ENCODE data around the gene DCP1A. TPM values are rescaled to one million over a fixed set of nuclear protein-coding genes. Genes with fewer than 3 reads are reported as not detected.

Gene DCP1A
- total and polyA plus RNA-seq, 2 experiments from 2014 or later: 19.3 to 32.0 TPM

DNA sequence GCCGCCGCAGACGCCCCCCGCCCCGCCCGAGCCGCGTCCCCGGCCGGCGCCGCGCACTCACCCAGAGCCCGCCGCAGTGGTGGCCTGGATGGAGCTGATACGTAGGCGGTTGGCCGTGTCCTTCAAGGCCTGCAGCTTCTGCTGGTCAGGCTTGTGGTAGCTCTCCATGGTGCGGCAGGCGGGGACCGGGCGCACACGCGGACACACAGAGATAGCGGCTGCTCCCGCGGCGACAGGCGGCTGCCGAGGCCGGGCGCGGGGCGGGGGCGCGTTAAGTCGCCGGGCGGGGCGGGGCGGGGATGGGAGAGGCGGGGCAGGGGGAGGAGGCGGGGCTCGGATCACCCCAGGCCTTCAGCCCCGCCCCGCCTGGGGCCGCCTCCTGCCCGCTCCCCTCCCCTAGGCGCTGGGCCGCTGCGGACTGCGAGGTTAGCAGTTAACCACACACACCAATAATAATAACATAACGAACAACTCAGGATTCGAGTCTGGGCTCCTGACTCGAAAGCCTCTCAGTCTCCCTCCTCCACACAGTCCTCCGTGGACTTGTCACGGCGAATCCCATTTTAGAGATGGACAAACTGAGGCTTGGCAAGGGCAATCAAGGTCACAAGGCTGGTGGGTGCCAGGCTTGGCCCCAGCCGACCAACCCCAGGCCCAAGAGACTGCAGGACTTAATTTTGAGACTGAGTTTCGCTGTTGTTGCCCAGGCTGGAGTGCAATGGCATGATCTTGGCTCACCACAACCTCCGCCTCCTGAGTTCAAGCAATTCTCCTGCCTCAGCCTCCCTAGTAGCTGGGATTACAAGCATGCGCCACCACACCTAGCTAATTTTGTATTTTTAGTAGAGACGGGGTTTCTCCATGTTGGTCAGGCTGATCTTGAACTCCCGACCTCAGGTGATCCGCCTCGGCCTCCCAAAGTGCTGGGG, 91.3 kb downstream of the DCP1A start, which contains the start of gene TKT:
TKT (minus strand) TSS at position 248 of the 929 bp plus-strand sequence; CDS start at position 168, 80 bp downstream.
- H3K4me1 ChIP-seq (ENCODE audit: insufficient read depth): peaks cover 58% of the 10 kb centered on the region
- H3K4me3 ChIP-seq: peak within 1 kb of the TSS; percentile 100
- ATAC-seq (peak; percentile 46), DNase-seq (ENCODE audit: low spot score) (peak; percentile 89)
- peaks cover 19% of the 10 kb centered on the region for H3K36me3 ChIP-seq (ENCODE audit: insufficient read depth)
- peaks cover 26% of the 10 kb centered on the region for H4K20me1 ChIP-seq (replicated peaks; ENCODE audit: insufficient read depth)
- peaks cover 53% of the 10 kb centered on the region for H3K79me2 ChIP-seq (replicated peaks; ENCODE audit: insufficient read depth)
- H3K27me3 Mint-ChIP-seq (ENCODE audit: insufficient read depth, low read depth, poor library complexity): peaks cover 47% of the 10 kb centered on the region
- peaks cover 54% of the 10 kb centered on the region for H3K4me1 Mint-ChIP-seq
- H3K27ac ChIP-seq (ENCODE audit: low read depth): peak within 1 kb of the TSS; percentile 84
- peaks cover 11% of the 10 kb centered on the region; the same call in 1 of the 2 replicates for H3K9me2 ChIP-seq (ENCODE audit: insufficient read depth)
- H3K4me3 Mint-ChIP-seq: peak within 1 kb of the TSS; percentile 96
- peak within 1 kb of the TSS; percentile 100 for H3K4me2 ChIP-seq
- TF ChIP-seq ZNF114 (CRISPR knock-in tag; IDR thresholded peaks at IDR 0.05): no peak
- TF ChIP-seq, protein P1, sequence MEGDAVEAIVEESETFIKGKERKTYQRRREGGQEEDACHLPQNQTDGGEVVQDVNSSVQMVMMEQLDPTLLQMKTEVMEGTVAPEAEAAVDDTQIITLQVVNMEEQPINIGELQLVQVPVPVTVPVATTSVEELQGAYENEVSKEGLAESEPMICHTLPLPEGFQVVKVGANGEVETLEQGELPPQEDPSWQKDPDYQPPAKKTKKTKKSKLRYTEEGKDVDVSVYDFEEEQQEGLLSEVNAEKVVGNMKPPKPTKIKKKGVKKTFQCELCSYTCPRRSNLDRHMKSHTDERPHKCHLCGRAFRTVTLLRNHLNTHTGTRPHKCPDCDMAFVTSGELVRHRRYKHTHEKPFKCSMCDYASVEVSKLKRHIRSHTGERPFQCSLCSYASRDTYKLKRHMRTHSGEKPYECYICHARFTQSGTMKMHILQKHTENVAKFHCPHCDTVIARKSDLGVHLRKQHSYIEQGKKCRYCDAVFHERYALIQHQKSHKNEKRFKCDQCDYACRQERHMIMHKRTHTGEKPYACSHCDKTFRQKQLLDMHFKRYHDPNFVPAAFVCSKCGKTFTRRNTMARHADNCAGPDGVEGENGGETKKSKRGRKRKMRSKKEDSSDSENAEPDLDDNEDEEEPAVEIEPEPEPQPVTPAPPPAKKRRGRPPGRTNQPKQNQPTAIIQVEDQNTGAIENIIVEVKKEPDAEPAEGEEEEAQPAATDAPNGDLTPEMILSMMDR (conservative IDR thresholded peaks at IDR 0.05; ENCODE audit: low read depth in 2 of 2): no peak
- TF ChIP-seq ZNF331 (CRISPR knock-in tag; IDR thresholded peaks at IDR 0.05; ENCODE audit: low read depth): no peak
- peak; percentile 95 for TF ChIP-seq POLR2AphosphoS5 (IDR thresholded peaks at IDR 0.05; ENCODE audit: low read depth)
- TF ChIP-seq, protein P2, sequence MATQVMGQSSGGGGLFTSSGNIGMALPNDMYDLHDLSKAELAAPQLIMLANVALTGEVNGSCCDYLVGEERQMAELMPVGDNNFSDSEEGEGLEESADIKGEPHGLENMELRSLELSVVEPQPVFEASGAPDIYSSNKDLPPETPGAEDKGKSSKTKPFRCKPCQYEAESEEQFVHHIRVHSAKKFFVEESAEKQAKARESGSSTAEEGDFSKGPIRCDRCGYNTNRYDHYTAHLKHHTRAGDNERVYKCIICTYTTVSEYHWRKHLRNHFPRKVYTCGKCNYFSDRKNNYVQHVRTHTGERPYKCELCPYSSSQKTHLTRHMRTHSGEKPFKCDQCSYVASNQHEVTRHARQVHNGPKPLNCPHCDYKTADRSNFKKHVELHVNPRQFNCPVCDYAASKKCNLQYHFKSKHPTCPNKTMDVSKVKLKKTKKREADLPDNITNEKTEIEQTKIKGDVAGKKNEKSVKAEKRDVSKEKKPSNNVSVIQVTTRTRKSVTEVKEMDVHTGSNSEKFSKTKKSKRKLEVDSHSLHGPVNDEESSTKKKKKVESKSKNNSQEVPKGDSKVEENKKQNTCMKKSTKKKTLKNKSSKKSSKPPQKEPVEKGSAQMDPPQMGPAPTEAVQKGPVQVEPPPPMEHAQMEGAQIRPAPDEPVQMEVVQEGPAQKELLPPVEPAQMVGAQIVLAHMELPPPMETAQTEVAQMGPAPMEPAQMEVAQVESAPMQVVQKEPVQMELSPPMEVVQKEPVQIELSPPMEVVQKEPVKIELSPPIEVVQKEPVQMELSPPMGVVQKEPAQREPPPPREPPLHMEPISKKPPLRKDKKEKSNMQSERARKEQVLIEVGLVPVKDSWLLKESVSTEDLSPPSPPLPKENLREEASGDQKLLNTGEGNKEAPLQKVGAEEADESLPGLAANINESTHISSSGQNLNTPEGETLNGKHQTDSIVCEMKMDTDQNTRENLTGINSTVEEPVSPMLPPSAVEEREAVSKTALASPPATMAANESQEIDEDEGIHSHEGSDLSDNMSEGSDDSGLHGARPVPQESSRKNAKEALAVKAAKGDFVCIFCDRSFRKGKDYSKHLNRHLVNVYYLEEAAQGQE (IDR thresholded peaks at IDR 0.05; ENCODE audit: unreplicated experiment): peak; percentile 55
- H3K27ac Mint-ChIP-seq: peak within 1 kb of the TSS; percentile 96
- H3K27me3 ChIP-seq (ENCODE audit: insufficient read depth): no peaks in the 10 kb centered on the region
- peak within 1 kb of the TSS; percentile 66; the same call in 1 of the 2 replicates for H2AFZ ChIP-seq
- H3K9me3 Mint-ChIP-seq: no peaks in the 10 kb centered on the region
- peaks cover 41% of the 10 kb centered on the region for H3K36me3 Mint-ChIP-seq (ENCODE audit: low read depth)
- H3F3A ChIP-seq (replicated peaks; ENCODE audit: low read depth): peaks cover 27% of the 10 kb centered on the region

DNA sequence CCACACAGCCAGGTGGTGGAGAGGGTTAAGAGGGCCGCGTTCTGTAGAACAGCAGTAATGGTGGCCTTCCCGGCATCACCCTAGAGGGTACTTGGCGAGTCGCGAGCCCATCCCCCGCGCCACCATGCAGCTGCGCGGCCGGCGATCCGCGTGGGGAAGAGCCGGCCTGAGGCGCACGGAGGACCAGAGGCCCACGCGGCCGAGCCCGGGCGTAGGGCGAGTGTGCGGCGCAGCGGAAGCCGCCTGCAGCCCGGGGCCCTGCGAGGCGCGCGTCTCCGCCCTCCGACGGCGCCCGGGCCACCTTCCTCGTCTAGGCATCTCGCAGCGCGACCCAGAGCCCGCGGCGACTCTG, 91.9 kb downstream of the DCP1A start:
- no peak; the same call in 1 of the 3 replicates for ATAC-seq
- Histone ChIP-seq H3K36me3 (ENCODE audit: insufficient read depth) (peaks cover 20% of the 10 kb centered on the region), H3K79me2 (replicated peaks; ENCODE audit: insufficient read depth) (peaks cover 60% of the 10 kb centered on the region), H3K4me2 (peak overlapping the region; percentile 100), H3F3A (replicated peaks; ENCODE audit: low read depth) (peaks cover 29% of the 10 kb centered on the region), H2AFZ (no peak overlapping the region), H4K20me1 (replicated peaks; ENCODE audit: insufficient read depth) (peaks cover 33% of the 10 kb centered on the region), H3K4me3 (peak overlapping the region; percentile 100), H3K27me3 (ENCODE audit: insufficient read depth) (no peaks in the 10 kb centered on the region), H3K9me2 (ENCODE audit: insufficient read depth) (peaks cover 11% of the 10 kb centered on the region; the same call in 1 of the 2 replicates), H3K4me1 (ENCODE audit: insufficient read depth) (peaks cover 62% of the 10 kb centered on the region), H3K27ac (ENCODE audit: low read depth) (peak overlapping the region; percentile 84)
- Mint-ChIP-seq H3K27me3 (ENCODE audit: insufficient read depth, low read depth, poor library complexity) (peaks cover 47% of the 10 kb centered on the region), H3K4me1 (peaks cover 60% of the 10 kb centered on the region), H3K9me3 (no peaks in the 10 kb centered on the region), H3K36me3 (ENCODE audit: low read depth) (peaks cover 47% of the 10 kb centered on the region), H3K27ac (peak overlapping the region; percentile 96), H3K4me3 (peak overlapping the region; percentile 96)
- TF ChIP-seq EZH2 (IDR thresholded peaks at IDR 0.05; ENCODE audit: low read depth, unreplicated experiment) (no peak), JUNB (IDR thresholded peaks at IDR 0.05; ENCODE audit: unreplicated experiment) (no peak), ZNF331 (CRISPR knock-in tag; IDR thresholded peaks at IDR 0.05; ENCODE audit: low read depth) (no peak)
- TF ChIP-seq, protein P1 (conservative IDR thresholded peaks at IDR 0.05; ENCODE audit: low read depth in 2 of 2): no peak
- TF ChIP-seq, protein P3, sequence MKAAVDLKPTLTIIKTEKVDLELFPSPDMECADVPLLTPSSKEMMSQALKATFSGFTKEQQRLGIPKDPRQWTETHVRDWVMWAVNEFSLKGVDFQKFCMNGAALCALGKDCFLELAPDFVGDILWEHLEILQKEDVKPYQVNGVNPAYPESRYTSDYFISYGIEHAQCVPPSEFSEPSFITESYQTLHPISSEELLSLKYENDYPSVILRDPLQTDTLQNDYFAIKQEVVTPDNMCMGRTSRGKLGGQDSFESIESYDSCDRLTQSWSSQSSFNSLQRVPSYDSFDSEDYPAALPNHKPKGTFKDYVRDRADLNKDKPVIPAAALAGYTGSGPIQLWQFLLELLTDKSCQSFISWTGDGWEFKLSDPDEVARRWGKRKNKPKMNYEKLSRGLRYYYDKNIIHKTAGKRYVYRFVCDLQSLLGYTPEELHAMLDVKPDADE (IDR thresholded peaks at IDR 0.05): no peak
- DNase-seq (ENCODE audit: low spot score): no peak

Data from GM23338 (cell line).